Naive thymus-derived CD8-positive, alpha-beta T cell (primary cell): ENCODE measurements around the gene PRUNE1. TPM values are rescaled to one million over a fixed set of nuclear protein-coding genes. Genes with fewer than 3 reads are reported as not detected.

ENCODE experiments used
- ATAC-seq, 2 donors: fragments of 150-1000 bp; cut with Tn5 transposase in 1 of 2; sonication (Bioruptor Pico), chemical (Tn5 transposase) in 1 of 2; 1 replicate in 1 of 2; 2 replicates in 1 of 2; pipeline ENCODE4 v1.10.0; 2021; ENCODE audit warnings: mild to moderate bottlenecking in 2 of 2, moderate library complexity in 2 of 2
- POLR2A ChIA-PET: fragments of 350-600 bp; sonication (Branson Sonifier 250); formaldehyde crosslinking; loops from one replicate; lab custom pipeline; 2021; ENCODE audit warnings: antibody characterized with exemption; lab: Charles Lee
- DNase-seq, 10 donors: peaks; one replicate each; pipeline versions ENCODE4 v3.0.0 to v3.0.0-alpha.2; 2020 to 2022
- H3K27ac Mint-ChIP-seq, 10 donors: one replicate each; pipeline ENCODE4 v1.8.0; 2020 to 2022; ENCODE audit warnings: mild to moderate bottlenecking in 10 of 10, mixed read lengths in 10 of 10, moderate library complexity in 4 of 10, inconsistent platforms in 1 of 10
- H3K27me3 Mint-ChIP-seq, 5 donors: one replicate each; pipeline ENCODE4 v1.8.0; 2021 to 2022; ENCODE audit warnings: mixed read lengths in 5 of 5
- H3K36me3 Mint-ChIP-seq, 3 donors: one replicate each; pipeline ENCODE4 v1.8.0; 2020 to 2022; ENCODE audit warnings: mixed read lengths in 3 of 3, mild to moderate bottlenecking in 2 of 3, inconsistent platforms in 1 of 3
- H3K4me1 Mint-ChIP-seq, 4 donors: one replicate each; pipeline ENCODE4 v1.8.0; 2021 to 2022; ENCODE audit warnings: mixed read lengths in 4 of 4
- H3K4me3 Mint-ChIP-seq, 10 donors: one replicate each; pipeline ENCODE4 v1.8.0; 2020 to 2022; ENCODE audit warnings: mild to moderate bottlenecking in 10 of 10, mixed read lengths in 10 of 10, moderate library complexity in 6 of 10, inconsistent platforms in 1 of 10
- H3K9me3 Mint-ChIP-seq, 9 donors: one replicate each; pipeline ENCODE4 v1.8.0; 2020 to 2022; ENCODE audit warnings: mixed read lengths in 9 of 9, mild to moderate bottlenecking in 3 of 9, inconsistent platforms in 1 of 9, moderate library complexity in 1 of 9
- polyA plus RNA-seq, 3 donors: library from polyadenylated mRNA; unstranded; fragments of 300-500 nt; fragmentation: Illumina TruSeq; gene quantifications; one replicate each; pipeline ENCODE4 v1.2.3, GENCODE V29; 2021
- total RNA-seq, 8 experiments: library from RNA in 2 of 8; stranded (reverse) in 2 of 8; gene quantifications; one replicate each; pipeline ENCODE4 v1.2.3 and lab custom pipeline; 2021 to 2026

The PRUNE1 gene
- total RNA-seq (10 to 100 TPM; 35.7 to 37.8 TPM), polyA plus RNA-seq (10 to 100 TPM; 53.2 to 55.1 (median 54.9) TPM), total RNA-seq (lab: John Stamatoyannopoulos, UW) (12.3 to 42.3 (median 22.0) reads per million in 6 experiments)

- no peaks in the 10 kb centered on the region for H3K27me3 Mint-ChIP-seq
- peak within 1 kb of the TSS; percentile 95 to 99 (median 98) for H3K27ac Mint-ChIP-seq
- peaks cover 0 to 6% (median 2%) of the 10 kb centered on the region in 3 donors for H3K36me3 Mint-ChIP-seq
- H3K9me3 Mint-ChIP-seq = no peaks in the 10 kb centered on the region
- POLR2A ChIA-PET = interaction anchor here (0.6 to 3.9 kb wide), 7 partner anchors 16 to 54 kb away, joined by 3 to 22 read pairs (median 3); partner anchors contain the start of gene ANXA9
- DNase-seq (peak; percentile 88 to 98 (median 94)), ATAC-seq (peak; percentile 76 to 83)
- H3K4me3 Mint-ChIP-seq = peak within 1 kb of the TSS; percentile 89 to 98 (median 96)
- H3K4me1 Mint-ChIP-seq = peaks cover 39 to 92% (median 84%) of the 10 kb centered on the region in 4 donors
Measured at GRCh38 chr1:151008244-151009205, at the start of gene PRUNE1. PRUNE1 (plus strand) TSS chr1:151008449; CDS start chr1:151008633, 184 bp downstream.

- no peak overlapping the region for H3K4me3 Mint-ChIP-seq
- POLR2A ChIA-PET = interaction anchor here (1.4 kb wide), 1 partner anchor 16 kb away, joined by 4 read pairs; no protein-coding TSS in a partner anchor
- DNase-seq = no peak
- H3K4me1 Mint-ChIP-seq = peaks cover 0 to 8% (median 0%) of the 10 kb centered on the region in 4 donors
- H3K27ac Mint-ChIP-seq = peak overlapping the region in 3 of 10 donors; percentile 36 to 88 (median 46)
- H3K36me3 Mint-ChIP-seq = peaks cover 0 to 86% (median 17%) of the 10 kb centered on the region in 3 donors
- no peak for ATAC-seq
- H3K9me3 Mint-ChIP-seq = no peaks in the 10 kb centered on the region
- no peaks in the 10 kb centered on the region for H3K27me3 Mint-ChIP-seq
Measured at GRCh38 chr1:150960646-150961045, 47.6 kb upstream of the PRUNE1 start.

- Mint-ChIP-seq H3K27ac (peak overlapping the region in 5 of 10 donors; percentile 11 to 43 (median 29)), H3K4me3 (no peak overlapping the region), H3K36me3 (peaks cover 0 to 92% (median 17%) of the 10 kb centered on the region in 3 donors), H3K27me3 (no peaks in the 10 kb centered on the region), H3K9me3 (no peaks in the 10 kb centered on the region), H3K4me1 (peaks cover 0 to 8% (median under 1%) of the 10 kb centered on the region in 4 donors)
- POLR2A ChIA-PET = interaction anchor here (1.4 kb wide), 1 partner anchor 15 kb away, joined by 4 read pairs; no protein-coding TSS in a partner anchor
- no peak for ATAC-seq
- no peak for DNase-seq
Measured at GRCh38 chr1:150961756-150962155, 46.5 kb upstream of the PRUNE1 start.

GRCh38 chr1:150963321-150964163, 44.7 kb upstream of the PRUNE1 start:
- POLR2A ChIA-PET = interaction anchor here (1.4 kb wide), 1 partner anchor 11 kb away, joined by 6 read pairs; the partner anchor contains the start of gene CERS2

GRCh38 chr1:150964164-150964489, 44.1 kb upstream of the PRUNE1 start:
- H3K4me3 Mint-ChIP-seq = no peak overlapping the region
- H3K36me3 Mint-ChIP-seq = peaks cover 0 to 95% (median 23%) of the 10 kb centered on the region in 3 donors
- H3K4me1 Mint-ChIP-seq = peaks cover 0 to 24% (median 4%) of the 10 kb centered on the region in 4 donors
- POLR2A ChIA-PET = interaction anchor here (1.3 to 1.4 kb wide), 2 partner anchors 10 kb away, joined by 5 to 6 read pairs; partner anchors contain the start of gene CERS2
- ATAC-seq (no peak), DNase-seq (no peak)
- H3K27me3 Mint-ChIP-seq = no peaks in the 10 kb centered on the region
- no peaks in the 10 kb centered on the region for H3K9me3 Mint-ChIP-seq
- H3K27ac Mint-ChIP-seq = peak overlapping the region in 8 of 10 donors; percentile 12 to 74 (median 48)

More at GRCh38 chr1:150963321-150964163, 44.7 kb upstream of the PRUNE1 start:
- DNase-seq (no peak), ATAC-seq (no peak)
- Mint-ChIP-seq H3K36me3 (peaks cover 0 to 95% (median 24%) of the 10 kb centered on the region in 3 donors), H3K4me1 (peaks cover 0 to 19% (median under 1%) of the 10 kb centered on the region in 4 donors), H3K4me3 (no peak overlapping the region), H3K27me3 (no peaks in the 10 kb centered on the region), H3K27ac (peak overlapping the region in 7 of 10 donors; percentile 8 to 84 (median 55)), H3K9me3 (no peaks in the 10 kb centered on the region)

GRCh38 chr1:150965605-150966004, 42.6 kb upstream of the PRUNE1 start:
- Mint-ChIP-seq H3K4me3 (no peak overlapping the region), H3K9me3 (no peaks in the 10 kb centered on the region), H3K27me3 (no peaks in the 10 kb centered on the region), H3K4me1 (peaks cover 5 to 31% (median 10%) of the 10 kb centered on the region in 4 donors), H3K27ac (peak overlapping the region in 6 of 10 donors; percentile 8 to 66 (median 44)), H3K36me3 (peaks cover 0 to 81% (median 13%) of the 10 kb centered on the region in 3 donors)
- DNase-seq (no peak), ATAC-seq (no peak)
- POLR2A ChIA-PET = interaction anchor here (1.3 kb wide), 1 partner anchor 10 kb away, joined by 3 read pairs; no protein-coding TSS in a partner anchor

- Mint-ChIP-seq H3K27ac (peak overlapping the region in 7 of 10 donors; percentile 19 to 66 (median 30)), H3K4me1 (peaks cover 9 to 36% (median 14%) of the 10 kb centered on the region in 4 donors), H3K27me3 (no peaks in the 10 kb centered on the region), H3K36me3 (peaks cover 0 to 77% (median 13%) of the 10 kb centered on the region in 3 donors), H3K4me3 (no peak overlapping the region), H3K9me3 (no peaks in the 10 kb centered on the region)
- DNase-seq (no peak), ATAC-seq (no peak)
- POLR2A ChIA-PET = no interaction called here
Measured at GRCh38 chr1:150966011-150966410, 42.2 kb upstream of the PRUNE1 start.

- H3K27ac Mint-ChIP-seq = peak overlapping the region in 8 of 10 donors; percentile 4 to 79 (median 31)
Measured at GRCh38 chr1:150967936-150968335, 40.3 kb upstream of the PRUNE1 start.

GRCh38 chr1:150968491-150968890, 39.8 kb upstream of the PRUNE1 start:
- POLR2A ChIA-PET = interaction anchor here (0.7 kb wide), 1 partner anchor 12 kb away, joined by 3 read pairs; no protein-coding TSS in a partner anchor
- no peaks in the 10 kb centered on the region for H3K27me3 Mint-ChIP-seq
- peaks cover 0 to 54% (median 7%) of the 10 kb centered on the region in 3 donors for H3K36me3 Mint-ChIP-seq
- peak overlapping the region in 5 of 10 donors; percentile 21 to 84 (median 40) for H3K27ac Mint-ChIP-seq
- ATAC-seq (no peak), DNase-seq (no peak)
- no peaks in the 10 kb centered on the region for H3K9me3 Mint-ChIP-seq
- H3K4me3 Mint-ChIP-seq = no peak overlapping the region
- peaks cover 21 to 60% (median 39%) of the 10 kb centered on the region in 4 donors for H3K4me1 Mint-ChIP-seq

More at GRCh38 chr1:150967936-150968335, 40.3 kb upstream of the PRUNE1 start:
- no peak overlapping the region for H3K4me3 Mint-ChIP-seq
- no peaks in the 10 kb centered on the region for H3K27me3 Mint-ChIP-seq
- POLR2A ChIA-PET = interaction anchor here (0.7 kb wide), 1 partner anchor 13 kb away, joined by 3 read pairs; no protein-coding TSS in a partner anchor
- no peak for ATAC-seq
- H3K4me1 Mint-ChIP-seq = peaks cover 17 to 55% (median 33%) of the 10 kb centered on the region in 4 donors
- peaks cover 0 to 60% (median 8%) of the 10 kb centered on the region in 3 donors for H3K36me3 Mint-ChIP-seq
- no peaks in the 10 kb centered on the region for H3K9me3 Mint-ChIP-seq
- DNase-seq = no peak

GRCh38 chr1:150969626-150970025, 38.6 kb upstream of the PRUNE1 start:
- Mint-ChIP-seq H3K27me3 (no peaks in the 10 kb centered on the region), H3K4me1 (peaks cover 21 to 56% (median 42%) of the 10 kb centered on the region in 4 donors), H3K4me3 (no peak overlapping the region), H3K27ac (peak overlapping the region in 9 of 10 donors; percentile 9 to 92 (median 76)), H3K36me3 (peaks cover 0 to 43% (median 7%) of the 10 kb centered on the region in 3 donors), H3K9me3 (no peaks in the 10 kb centered on the region)
- DNase-seq (no peak), ATAC-seq (no peak)
- POLR2A ChIA-PET = interaction anchor here (0.6 to 1.5 kb wide), 5 partner anchors 9 to 606 kb away, joined by 3 to 6 read pairs (median 4); partner anchors contain the start of gene RPRD2
